OCI-LY3 (cell line): ENCODE results near the gene MAL.
A peak's percentile ranks its signal among the peaks of the same experiment; 100 is the strongest.
"Not testable (repeated sequence)": the region's sequence is repeated elsewhere in the genome, so short reads cannot be mapped to it uniquely, and the experiment has no call there.

Experiments
- H2AFZ ChIP-seq: fragments of 200-600, 300-600 bp; shearing (Covaris generic); 2 replicates; pipeline ENCODE4 v1.6.0; 2014; ENCODE audit warnings: antibody characterized with exemption, low read depth, low read length
- H3K27ac ChIP-seq: fragments of 200-600, 300-600 bp; sonication (generic); 2 replicates; pipeline ENCODE4 v1.5.1; 2014; ENCODE audit warnings: mild to moderate bottlenecking, low read length, moderate library complexity, mixed read lengths
- H3K27me3 ChIP-seq: fragments of 200-600, 300-600 bp; sonication (generic); 2 replicates; pipeline ENCODE4 v1.6.1; 2014; ENCODE audit warnings: low read depth, low read length, mixed read lengths
- H3K36me3 ChIP-seq: fragments of 200-600, 300-600 bp; sonication (generic); replicated peaks from 2 replicates; pipeline ENCODE3; 2014; ENCODE audit warnings: low read depth, low read length, mixed read lengths
- H3K4me1 ChIP-seq: fragments of 300-600, 200-600 bp; sonication (generic); 2 replicates; pipeline ENCODE4 v1.6.1; 2014; ENCODE audit warnings: low read length, mixed read lengths
- H3K4me2 ChIP-seq: fragments of 200-600, 300-600 bp; sonication (generic); 2 replicates; pipeline ENCODE4 v1.6.1; 2014; ENCODE audit warnings: low read length, mixed read lengths
- H3K4me3 ChIP-seq: fragments of 300-600, 200-600 bp; sonication (generic); 2 replicates; pipeline ENCODE4 v1.5.1; 2014; ENCODE audit warnings: antibody characterized with exemption, mild to moderate bottlenecking, low read length, moderate library complexity
- H3K79me2 ChIP-seq: fragments of 300-600, 200-600 bp; shearing (Covaris generic); 2 replicates; pipeline ENCODE4 v1.6.1; 2014; ENCODE audit warnings: mild to moderate bottlenecking, low read length, mixed read lengths
- H3K9ac ChIP-seq: fragments of 300-600, 200-600 bp; shearing (Covaris generic); 2 replicates; pipeline ENCODE4 v1.6.0; 2014; ENCODE audit warnings: mild to moderate bottlenecking, low read length, moderate library complexity
- H3K9me3 ChIP-seq: fragments of 200-600, 300-600 bp; shearing (Covaris generic); 2 replicates; pipeline ENCODE4 v1.6.1; 2014; ENCODE audit warnings: low read length, mixed read lengths; ENCODE audit not compliant: insufficient read depth
- H4K20me1 ChIP-seq: fragments of 200-600, 300-600 bp; sonication (generic); 2 replicates; pipeline ENCODE4 v1.6.1; 2016; ENCODE audit warnings: low read length, mixed read lengths; ENCODE audit not compliant: insufficient read depth
- CTCF ChIP-seq: fragments of 200-600, 300-600 bp; sonication (generic); IDR thresholded peaks from 2 replicates; pipeline ENCODE4 v1.5.1; 2014; ENCODE audit warnings: antibody characterized with exemption, low read length, low read depth
- EZH2phosphoT487 ChIP-seq: fragments of 200-600 bp; shearing (Covaris generic); IDR thresholded peaks from 2 replicates; pipeline ENCODE4 v1.6.1; 2018; ENCODE audit warnings: antibody characterized with exemption, mixed run types, low read depth

The MAL gene

GRCh38 chr2:95091885-95092555 lies 66.5 kb downstream of the MAL start:
- H3K4me1 ChIP-seq, result no peaks in the 10 kb centered on the region
- H3K36me3 ChIP-seq, result peaks cover 38% of the 10 kb centered on the region
- no peaks in the 10 kb centered on the region for H4K20me1 ChIP-seq

GRCh38 chr2:95098273-95098672 lies 72.8 kb downstream of the MAL start:
- peaks cover 11% of the 10 kb centered on the region for H3K4me1 ChIP-seq
- not testable (repeated sequence) for H3K9ac ChIP-seq, H2AFZ ChIP-seq, H3K4me3 ChIP-seq, H3K9me3 ChIP-seq, H3K27me3 ChIP-seq, H3K27ac ChIP-seq, H3K4me2 ChIP-seq, H4K20me1 ChIP-seq, H3K79me2 ChIP-seq
- H3K36me3 ChIP-seq, result peaks cover 30% of the 10 kb centered on the region

More at GRCh38 chr2:95091885-95092555, 66.5 kb downstream of the MAL start:
- Histone ChIP-seq H3K4me2 (no peak overlapping the region), H3K4me3 (no peak overlapping the region), H2AFZ (no peak overlapping the region), H3K9ac (no peak overlapping the region), H3K9me3 (no peaks in the 10 kb centered on the region), H3K79me2 (peaks cover 5% of the 10 kb centered on the region; the same call in 1 of the 2 replicates), H3K27me3 (no peaks in the 10 kb centered on the region), H3K27ac (no peak overlapping the region)
- TF ChIP-seq CTCF, result no peak
- TF ChIP-seq EZH2phosphoT487, result no peak

- TF ChIP-seq CTCF (no peak), EZH2phosphoT487 (no peak)
- H3K4me1 ChIP-seq, result peaks cover 18% of the 10 kb centered on the region
Measured at GRCh38 chr2:95099910-95100309, 74.4 kb downstream of the MAL start.

More at GRCh38 chr2:95099910-95100309, 74.4 kb downstream of the MAL start:
- Histone ChIP-seq H4K20me1 (peaks cover 7% of the 10 kb centered on the region; the same call in 1 of the 2 replicates), H3K9ac (no peak overlapping the region), H3K9me3 (no peaks in the 10 kb centered on the region), H2AFZ (no peak overlapping the region), H3K27ac (peak overlapping the region; percentile 21; the same call in 1 of the 2 replicates), H3K79me2 (peaks cover 5% of the 10 kb centered on the region), H3K27me3 (no peaks in the 10 kb centered on the region), H3K4me2 (no peak overlapping the region), H3K4me3 (no peak overlapping the region), H3K36me3 (peaks cover 41% of the 10 kb centered on the region)
